DMS53 (cell line): ENCODE results near the gene TANC1.

Experiments used
- DNase-seq: peaks from one replicate; lab custom pipeline; 2025; lab: John Stamatoyannopoulos, UW

TANC1 gene

GRCh38 chr2:158968396-158969161 lies at the start of gene TANC1:
TANC1 (plus strand) TSS chr2:158968640; CDS start chr2:159065911, 97,271 bp downstream.
- DNase-seq = peak; percentile 98

- DNase-seq = no peak
These were observed 46.6 kb upstream of the TANC1 start for GRCh38 chr2:158921599-158922408.

DNA sequence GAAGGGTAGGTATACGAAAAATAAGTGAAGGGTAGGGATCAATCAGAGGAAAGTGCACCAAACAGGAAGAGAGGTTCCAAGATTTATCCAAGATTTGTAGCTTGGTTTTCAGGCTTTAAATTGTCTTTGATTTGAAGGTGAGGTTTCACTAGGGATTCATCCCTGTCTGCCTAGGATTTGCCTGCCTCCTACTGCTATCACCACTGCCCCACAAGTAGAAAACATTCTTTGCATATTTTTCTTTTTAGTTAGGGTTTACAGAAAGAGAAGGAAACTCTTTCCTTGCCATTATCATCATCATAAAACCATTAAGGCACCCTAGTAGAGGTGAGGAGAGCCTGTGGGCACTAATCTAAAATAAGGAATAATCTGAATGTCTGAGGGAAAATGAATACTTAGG lies 45.8 kb upstream of the TANC1 start:
- no peak for DNase-seq

DNA sequence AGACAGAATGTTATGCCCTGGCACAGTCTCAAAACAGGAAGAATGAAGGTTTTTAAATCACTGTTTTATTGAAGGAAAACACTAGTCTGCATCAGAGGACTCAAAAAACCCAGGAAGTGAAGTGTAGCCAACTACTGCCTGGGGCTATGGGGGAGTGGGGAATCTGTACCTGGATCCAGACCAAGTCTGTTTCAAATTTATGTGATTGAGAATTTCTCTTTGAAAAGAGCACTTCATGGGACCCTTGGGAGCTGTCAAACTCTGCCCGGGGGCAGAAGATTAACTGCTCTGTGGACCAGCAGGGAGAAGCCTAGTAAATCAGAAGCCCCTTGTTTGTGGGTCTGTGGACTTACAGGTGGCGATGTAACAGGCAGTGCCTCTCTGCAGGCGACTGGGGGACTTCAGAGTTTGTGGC lies 45.3 kb upstream of the TANC1 start:
- no peak for DNase-seq

GRCh38 chr2:158923641-158924040 lies 44.8 kb upstream of the TANC1 start:
- DNase-seq = no peak

DNA sequence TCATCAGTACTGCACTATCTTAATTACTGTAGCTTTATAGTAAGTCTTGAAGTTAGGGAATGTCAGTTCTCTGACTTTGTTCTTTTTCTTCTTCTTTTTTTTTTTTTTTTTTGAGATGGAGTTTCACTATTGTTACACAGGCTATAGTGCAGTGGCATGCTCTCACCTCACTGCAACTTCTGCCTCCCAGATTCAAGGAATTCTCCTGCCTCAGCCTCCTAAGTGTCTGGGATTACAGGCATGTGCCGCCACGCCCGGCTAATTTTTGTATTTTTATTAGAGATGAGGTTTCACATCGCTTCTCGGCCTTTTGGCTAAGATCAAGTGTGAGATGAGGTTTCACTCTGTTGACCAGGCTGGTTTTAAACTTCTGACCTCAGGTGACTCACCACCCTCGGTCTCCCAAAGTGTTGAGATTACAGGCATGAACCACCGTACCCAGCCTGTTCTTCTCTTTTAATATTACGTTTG lies 41.9 kb upstream of the TANC1 start:
- peak; percentile 40 for DNase-seq

DNA sequence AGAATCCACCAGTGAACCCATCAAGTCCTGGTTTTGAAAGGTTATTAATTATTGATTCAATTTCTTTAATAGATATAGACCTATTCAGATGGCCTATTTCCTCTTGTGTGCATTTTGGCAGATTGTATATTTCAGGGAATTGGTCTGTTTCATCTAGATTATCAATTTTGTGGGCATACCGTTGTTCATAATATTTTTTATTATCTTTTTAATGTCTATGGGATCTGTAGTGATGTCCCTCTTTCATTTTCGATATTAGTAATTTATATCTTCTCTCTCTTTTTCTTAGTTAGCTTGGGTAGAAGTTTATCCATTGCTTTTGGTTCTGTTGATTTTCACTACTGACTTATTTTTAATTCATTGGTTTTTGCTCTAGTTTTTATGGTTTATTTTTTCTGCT lies 39.9 kb upstream of the TANC1 start:
- DNase-seq = no peak

GRCh38 chr2:158928965-158929364 lies 39.5 kb upstream of the TANC1 start:
- DNase-seq = peak; percentile 7

DNA sequence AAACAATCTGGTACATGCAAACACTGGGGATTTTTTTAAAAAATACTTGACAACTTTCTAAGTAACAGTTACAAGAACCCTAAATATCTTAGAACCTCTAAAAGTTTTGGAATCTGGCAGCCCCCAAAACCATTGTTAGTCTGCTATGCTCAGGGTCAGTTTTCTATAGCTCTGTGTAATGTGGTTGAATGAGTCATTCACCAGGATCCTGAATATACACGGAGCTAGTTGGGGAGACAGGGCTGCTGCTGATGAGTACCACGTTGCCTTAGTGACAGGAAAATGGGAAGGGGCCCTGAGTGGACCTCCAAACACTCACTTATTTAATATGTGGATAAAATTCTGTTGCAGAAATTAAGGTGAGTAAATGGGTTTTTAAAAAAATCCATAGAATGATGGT lies 36.9 kb upstream of the TANC1 start:
- DNase-seq = no peak

DNA sequence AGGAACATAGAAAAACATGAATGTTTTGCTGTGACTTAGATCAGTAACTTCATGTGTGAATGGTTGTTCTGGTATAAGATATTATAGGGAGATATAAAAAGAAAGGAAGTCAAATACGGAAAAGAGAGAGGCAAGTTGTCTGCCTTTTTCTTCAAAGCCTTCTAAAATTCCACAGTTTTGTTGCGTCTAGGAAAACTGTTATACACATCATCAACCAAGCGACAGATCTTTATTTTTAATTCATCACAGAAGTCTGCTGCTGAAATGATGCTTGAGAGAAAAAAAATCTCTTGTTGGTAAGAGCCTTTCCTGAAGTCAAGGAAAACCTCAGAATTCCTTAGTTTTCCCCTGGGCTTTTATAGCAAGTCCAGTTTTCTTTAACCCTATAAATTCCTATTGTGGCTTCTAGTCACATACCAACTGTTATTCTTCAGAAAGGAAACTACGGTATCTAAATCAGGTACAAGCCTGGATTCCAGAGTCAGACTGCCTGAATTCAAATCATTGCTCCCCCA lies 36.3 kb upstream of the TANC1 start:
- no peak for DNase-seq

GRCh38 chr2:158934170-158934569 lies 34.3 kb upstream of the TANC1 start:
- no peak for DNase-seq

- DNase-seq = no peak
These were observed 32.8 kb upstream of the TANC1 start for GRCh38 chr2:158935617-158936016.

DNA sequence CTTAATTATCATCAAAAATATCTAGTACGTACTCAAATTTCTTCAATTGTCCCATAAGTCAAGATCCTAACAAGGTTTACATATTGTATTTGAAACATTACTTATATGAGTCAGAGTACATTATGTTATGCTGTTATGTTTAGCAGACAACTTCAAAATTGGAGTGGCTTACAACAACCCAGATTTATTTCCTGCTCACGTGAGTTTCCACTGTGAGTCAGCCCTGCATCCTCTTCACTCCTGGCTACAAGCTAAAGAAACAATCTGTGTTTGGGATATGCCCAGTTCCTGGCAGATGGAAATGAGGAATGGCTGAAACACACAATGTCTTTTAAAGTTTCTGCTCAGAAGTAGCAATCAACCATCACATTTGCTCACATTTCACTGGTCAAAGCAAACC lies 31.5 kb upstream of the TANC1 start:
- peak; percentile 91 for DNase-seq

DNA sequence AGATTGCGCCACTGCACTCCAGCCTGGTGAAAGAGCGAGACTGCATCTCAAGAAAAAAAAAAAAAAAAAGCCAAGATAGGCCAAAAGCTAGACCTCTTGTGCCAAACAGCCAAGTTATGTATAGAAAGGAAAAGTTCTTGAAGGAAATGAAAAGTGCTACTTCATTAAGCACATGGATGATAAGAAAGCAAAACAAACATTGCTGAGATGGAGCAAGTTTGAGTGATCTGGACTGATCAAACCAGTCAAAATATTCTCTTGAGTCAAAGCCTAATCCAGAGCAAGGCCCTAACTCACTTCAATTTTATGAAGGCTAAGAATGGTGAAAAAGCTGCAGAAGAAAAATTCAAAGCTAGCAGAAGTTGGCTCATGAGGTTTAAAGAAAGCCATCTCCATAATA lies 28.1 kb upstream of the TANC1 start:
- DNase-seq = no peak

- DNase-seq = no peak
These were observed 24.5 kb upstream of the TANC1 start for GRCh38 chr2:158943973-158944372.

DNA sequence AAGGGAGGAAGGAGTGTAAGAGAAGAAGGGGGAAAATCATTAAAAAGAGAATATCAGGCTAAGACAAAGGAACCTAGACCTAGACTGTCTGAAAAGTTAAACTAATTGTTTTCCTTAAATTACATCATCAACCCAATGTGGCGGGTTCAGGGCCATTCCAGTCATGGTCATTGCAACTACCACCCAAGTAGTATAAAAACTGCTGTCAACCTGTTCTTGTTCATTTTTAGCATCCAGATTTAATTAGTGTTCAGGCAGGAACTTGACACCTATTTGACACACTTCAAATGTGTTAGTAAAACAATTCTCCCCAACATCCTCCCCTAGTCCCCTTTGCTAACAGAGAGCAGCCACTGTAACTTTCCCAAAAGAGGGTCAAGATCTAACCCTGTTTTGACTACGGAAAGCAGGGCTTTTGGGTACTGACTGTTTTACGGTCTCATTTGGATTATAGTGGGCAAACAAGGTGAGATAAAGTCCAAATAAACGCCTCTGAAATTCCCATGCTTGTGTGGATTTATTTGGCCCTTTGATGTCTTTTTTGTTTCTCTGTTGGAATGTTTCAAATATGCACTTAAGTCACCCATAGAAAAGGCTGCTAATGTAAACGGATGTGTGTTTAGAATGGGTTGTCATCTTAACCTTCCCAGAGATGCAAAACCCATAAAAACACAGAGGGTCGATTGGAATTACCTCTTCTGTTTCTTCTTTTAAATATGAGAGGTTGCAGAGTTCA lies 19.3 kb upstream of the TANC1 start:
- DNase-seq = no peak

GRCh38 chr2:158953454-158953853 lies 15.0 kb upstream of the TANC1 start:
- DNase-seq = peak; percentile 40

- peak; percentile 89 for DNase-seq
These were observed 14.3 kb upstream of the TANC1 start for GRCh38 chr2:158953926-158954763.

DNA sequence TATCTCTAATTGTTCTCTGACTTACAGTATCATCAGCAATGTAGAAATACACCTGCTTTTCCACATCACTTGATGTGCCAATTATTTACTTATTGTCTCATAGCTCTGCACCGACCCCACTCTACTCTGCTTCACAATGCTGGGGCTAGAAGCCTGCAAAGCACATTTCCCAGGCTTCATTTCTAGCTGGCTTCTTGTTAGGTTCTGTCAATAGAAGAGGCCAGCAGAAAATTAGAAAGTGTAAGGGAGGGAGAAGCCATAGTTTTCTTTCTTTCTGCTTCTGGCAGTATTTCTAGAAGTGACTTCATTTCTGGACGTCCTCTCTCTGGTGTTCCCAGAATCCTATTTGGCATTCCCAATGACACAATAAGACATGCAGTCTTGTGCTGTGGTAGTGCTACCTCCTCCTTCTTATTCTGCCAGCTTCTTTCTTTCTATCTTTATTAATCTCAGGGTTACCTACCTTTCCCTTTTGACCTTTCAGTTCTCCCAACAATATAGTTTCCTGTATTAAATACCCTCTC lies 12.5 kb upstream of the TANC1 start:
- peak; percentile 12 for DNase-seq

GRCh38 chr2:158958365-158958764 lies 10.1 kb upstream of the TANC1 start:
- no peak for DNase-seq

DNA sequence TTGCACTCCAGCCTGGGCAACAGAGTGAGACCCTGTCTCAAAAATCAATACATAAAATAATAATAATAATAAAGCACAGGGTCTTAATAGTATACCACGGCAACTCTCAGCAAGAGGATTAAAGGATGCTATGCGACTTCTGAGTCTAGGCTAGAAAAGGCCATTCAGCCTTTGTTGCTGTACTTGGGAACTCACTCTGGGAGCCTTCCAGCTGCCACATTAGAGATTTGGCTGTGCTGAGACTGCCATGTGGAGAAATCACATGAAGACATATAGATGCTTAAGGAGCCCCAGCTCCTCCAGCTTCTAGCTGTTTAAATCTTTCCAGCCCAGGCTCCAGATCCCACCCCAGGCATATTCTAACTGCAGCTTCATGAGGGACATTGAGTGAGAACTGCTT lies 8.2 kb upstream of the TANC1 start:
- no peak for DNase-seq
